ENCODE measurements around the gene UBXN1.

The UBXN1 gene

GRCh38 chr11:62632492-62632891, 46.4 kb downstream of the UBXN1 start:
- no peak for DNase-seq

- no peak for DNase-seq
Observed at GRCh38 chr11:62627713-62628112, 51.2 kb downstream of the UBXN1 start.

Data from stimulated activated CD4-positive, alpha-beta T cell treated with anti-CD3 and anti-CD28 coated beads, Interleukin-2, amount 100 ng/mL, for 48 hours (primary cell).